ENCODE measurements around the gene OBSCN.

- TF ChIP-seq CTCF (IDR thresholded peaks at IDR 0.05; ENCODE audit: insufficient read depth, low read depth, low read length) (no peak), EZH2 (IDR thresholded peaks at IDR 0.05; ENCODE audit: insufficient read depth, low read length) (no peak)
These were observed 205.6 kb downstream of the OBSCN start for GRCh38 chr1:228413241-228414010.
